Germinal center (tissue), 1 donor: ENCODE results near the gene COX8C.

Source experiments
- DNase-seq: peaks from one replicate; pipeline ENCODE4 v3.0.0; 2012; ENCODE audit warnings: mixed read lengths, low spot score

COX8C gene, protein sequence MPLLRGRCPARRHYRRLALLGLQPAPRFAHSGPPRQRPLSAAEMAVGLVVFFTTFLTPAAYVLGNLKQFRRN

DNA sequence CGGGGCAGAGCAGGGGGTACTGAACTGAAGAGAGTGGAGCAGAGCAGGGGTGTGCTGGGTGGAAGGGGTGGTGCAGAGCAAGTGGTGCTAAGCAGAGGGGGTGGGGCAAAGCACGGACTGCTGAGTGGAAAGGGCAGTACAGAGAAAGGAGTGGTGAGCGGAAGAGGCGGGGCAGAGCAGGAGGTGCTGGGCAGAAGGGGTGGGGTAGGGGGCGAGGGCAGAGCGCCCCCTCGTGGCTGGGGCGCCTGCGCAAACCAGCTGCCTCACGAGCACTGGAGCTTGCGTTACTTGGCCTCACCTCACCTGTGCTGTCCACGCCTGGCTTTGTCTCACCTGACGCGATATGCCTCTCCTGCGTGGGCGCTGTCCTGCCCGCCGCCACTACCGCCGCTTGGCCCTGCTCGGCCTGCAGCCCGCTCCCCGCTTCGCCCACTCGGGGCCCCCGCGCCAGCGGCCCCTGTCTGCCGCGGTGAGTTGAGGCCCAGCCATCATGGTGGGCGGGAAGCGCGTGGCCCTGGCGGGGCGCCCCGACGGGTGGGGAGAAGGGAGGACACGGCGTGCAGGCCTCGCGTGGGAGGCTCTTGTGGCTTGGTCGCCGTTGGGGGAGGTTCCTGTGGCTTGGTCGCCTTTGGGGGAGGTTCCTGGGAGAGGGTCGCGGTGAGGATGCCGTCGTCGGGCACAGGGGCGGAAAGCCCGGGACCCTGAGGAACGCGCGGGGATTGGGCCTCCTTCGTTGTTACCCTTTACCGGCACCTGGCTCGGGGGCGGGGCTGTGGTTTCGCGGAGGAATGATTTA is at the start of gene COX8C:
Gene COX8C, plus strand, starts transcription at position 257 of the 796 bp plus-strand sequence. Its CDS starts 87 bp downstream, at position 344.
- DNase-seq = no peak

DNA sequence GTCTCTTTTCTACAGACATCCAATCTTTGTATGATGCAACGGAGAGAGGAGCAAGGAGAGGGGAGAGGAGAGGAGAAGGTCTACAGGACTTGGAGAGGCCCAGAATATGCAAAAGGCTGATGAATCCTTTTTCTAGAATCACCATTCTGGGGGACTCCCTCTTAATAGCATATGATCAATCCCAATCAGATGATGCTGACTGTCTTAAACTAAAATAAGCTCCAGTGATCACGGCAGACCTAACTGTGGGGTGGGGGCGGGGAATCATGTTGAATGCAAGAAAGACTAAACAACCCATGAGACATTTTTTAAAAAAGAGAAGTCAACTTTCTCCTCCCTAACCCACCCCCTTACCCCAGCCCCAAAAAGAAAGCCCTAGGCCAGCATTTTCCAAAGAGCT is 47.6 kb upstream of the COX8C start:
- DNase-seq = no peak

DNA sequence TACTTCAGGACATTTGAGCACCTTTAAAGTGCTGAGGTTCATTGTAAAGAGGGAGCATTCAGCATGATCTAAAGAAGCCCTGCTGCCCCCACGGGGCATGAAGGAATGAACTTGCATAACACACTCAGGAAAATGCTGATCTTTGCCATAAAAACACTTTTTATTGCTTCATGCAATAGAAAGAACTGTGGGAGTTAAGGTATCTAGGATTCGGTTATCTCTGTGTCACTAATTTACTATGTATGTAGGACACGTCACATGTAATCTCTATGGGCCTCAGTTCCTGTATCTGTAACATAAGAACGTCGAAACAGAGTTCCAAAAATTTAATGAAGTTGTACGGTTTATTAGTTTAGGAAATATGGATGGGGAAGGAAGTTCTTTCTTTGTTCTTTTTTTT is 47.1 kb upstream of the COX8C start:
- no peak for DNase-seq

DNA sequence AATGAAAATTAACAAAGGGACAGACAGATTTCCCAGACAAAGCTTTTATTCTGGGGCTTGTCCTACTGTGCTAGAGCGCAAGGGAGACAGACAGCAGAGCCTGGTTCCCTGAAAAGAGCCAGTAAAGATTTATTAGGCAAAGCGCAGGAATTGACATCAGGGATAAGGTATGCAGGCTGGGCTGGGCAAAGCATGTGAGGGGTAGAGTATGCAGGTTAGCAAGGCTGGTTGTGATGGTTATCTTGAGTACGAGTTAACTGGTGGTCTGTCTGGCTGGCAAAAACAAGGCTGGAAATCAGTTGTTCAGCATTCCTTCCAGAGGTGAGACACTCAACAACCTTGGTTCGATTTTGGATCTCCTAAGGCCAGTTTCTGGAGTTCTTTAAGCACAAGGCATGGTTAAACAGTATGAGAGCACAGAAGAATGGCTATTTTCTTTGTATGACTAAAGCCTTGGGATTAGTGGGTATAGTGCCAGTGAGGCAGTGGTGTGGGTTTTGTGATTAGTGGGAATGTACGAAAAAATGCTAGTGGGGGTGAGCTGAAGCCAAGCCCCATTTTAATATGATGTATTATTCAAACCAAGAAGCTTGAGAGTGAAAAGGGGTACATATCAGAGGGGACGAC is 45.0 kb upstream of the COX8C start:
- no peak for DNase-seq

DNA sequence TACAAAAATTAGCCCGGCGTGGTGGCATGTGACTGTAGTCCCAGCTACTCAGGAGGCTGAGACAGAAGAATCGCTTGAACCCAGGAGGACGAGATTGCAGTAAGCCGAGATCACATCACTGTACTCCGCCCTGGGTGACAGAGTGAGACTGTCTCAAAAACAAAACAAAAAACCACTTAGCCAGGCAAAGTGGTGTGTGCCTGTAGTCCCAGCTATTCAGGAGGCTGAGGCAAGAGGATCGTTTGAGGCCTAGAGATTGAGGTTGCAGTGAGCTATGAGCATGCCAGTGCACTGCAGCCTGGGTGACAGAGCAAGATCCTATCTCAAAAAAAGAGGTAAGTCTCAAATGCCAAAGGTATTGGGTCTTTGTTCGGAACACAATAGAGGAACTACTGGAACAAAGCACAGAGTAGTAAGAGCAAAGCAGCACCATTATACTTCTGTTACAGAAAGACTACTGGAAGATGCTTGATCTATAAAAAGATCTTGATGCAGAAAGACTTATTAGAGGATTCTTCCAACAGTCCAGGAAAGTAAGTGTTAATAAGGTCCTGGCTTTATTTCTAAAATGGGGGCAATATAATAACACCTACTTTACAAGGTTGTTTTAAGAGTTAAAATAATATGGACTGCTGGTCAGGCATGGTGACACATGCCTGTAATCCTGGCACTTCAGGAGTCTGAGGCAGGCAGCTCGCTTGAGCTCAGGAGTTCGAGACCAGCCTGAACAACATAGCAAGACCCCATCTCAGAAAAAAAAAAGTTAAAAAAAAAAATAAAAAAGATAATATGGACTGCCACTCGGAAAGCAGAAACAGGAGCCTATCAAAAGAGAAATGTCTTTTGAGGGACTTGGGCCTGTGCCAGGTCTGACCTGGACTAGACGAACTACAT is 44.0 kb upstream of the COX8C start:
- no peak for DNase-seq

DNA sequence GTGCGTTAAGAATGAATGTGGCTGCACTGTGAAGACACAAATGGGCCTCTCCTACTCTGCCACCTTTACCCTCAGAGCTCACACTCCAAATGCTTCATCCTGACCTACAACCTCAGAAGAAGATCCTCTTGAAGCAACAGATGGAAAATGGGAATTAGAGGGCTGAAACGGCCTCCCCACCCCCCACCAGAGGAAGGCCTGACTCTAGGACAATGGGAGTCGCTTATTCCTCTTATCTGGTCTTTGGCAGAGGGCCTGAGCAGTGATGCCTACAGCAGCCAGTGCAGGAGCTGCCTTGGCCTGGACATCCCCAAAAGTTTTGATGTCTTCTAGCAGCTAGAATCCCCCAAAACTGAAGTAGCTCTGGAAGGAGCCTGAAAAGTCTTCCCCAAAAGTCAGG is 43.3 kb upstream of the COX8C start:
- no peak for DNase-seq

DNA sequence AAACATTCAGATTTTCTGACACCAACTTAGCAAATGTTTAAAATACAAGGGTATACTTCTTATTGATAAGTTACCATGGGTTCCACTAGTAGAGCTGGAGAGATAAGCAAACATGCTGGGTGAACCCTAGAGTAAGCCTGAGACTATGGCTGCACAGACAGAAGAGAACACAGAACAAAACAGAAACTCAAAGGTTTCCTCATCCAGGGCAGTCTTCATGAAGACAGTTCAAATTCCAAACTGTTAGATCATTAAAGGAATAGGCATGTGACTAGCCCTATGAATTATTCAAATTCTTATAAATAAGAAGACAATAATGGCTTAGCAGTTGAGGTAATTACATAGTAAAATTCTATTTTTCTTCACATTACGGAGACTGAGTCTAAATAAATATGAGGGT is 42.2 kb upstream of the COX8C start:
- DNase-seq = no peak

DNA sequence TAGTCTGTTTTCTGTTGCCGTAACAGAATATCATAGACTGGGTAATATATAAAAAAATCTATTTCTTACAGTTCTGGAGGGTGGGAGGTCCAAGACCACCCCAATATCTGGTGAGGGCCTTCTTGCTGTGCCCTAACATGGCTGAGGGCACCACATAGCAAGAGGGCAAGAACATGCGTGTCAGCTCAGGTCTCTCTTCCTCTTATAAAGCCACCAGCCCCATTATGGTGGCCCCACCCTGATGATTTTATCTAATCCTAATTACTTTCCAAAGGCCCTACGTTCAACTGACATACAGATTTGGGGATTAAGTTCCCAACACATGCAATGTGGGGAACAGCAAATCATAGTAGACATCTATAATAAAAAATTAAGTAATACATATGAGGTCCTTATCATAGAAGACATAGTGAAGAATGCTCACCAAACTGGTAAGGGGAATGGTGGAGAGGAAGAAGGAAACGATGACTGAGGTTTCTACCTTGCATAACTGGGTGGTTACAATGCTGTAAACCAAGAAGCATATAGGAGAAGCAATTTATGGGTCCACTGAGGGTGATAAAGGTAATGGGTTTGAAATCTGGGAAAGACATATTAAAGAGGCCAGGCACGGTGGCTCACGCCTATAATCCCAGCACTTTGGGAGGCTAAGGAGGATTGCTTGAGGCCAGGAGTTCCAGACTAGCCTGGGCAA is 41.1 kb upstream of the COX8C start:
- DNase-seq = no peak

DNA sequence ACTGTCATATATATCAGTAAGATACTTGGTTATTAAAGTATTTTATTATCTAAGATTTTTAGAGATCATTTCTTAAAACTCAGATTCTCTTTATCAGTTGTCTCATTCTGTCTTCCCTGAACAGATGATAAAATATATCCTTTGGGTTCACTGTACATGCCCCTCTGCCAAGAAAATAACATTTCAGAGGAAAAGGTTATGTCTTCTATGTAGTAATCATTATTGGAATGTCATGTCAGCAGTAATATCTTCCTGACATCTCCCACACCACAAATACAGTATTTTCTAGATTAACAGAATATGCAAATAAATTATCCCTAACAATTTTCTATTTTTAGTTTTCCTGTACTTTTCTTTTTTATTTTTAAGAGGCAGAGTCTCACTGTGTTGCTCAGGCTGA is 40.2 kb upstream of the COX8C start:
- no peak for DNase-seq

DNA sequence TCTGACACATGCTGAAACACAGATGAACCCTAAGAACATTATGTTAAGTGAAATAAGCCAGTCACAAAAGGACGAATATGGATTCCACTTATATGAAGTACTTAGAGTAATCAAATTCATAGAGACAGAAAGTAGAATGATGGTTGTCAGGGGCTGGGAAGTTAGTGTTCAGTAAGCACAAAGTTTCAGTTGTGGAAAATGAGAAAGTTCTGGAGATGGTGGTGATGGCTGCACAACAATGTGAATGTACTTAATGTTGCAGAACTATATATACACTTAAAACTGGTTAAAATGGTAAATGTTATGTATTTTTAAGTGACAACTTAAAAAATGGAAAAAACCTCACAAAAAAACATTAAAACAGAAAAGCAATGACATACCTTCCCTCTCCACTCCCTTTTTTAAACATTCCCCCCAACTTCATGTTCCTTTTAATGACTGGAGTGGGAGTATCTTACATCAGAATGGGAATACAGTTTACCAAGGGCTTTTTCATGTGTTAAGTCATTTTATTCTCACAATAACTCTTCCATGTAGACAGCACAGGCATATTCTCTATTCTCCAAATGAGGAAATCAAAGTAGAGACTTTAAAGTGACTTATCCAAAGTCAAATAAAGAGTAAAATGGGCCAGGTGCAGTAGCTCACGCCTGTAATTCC is 38.2 kb upstream of the COX8C start:
- no peak for DNase-seq

DNA sequence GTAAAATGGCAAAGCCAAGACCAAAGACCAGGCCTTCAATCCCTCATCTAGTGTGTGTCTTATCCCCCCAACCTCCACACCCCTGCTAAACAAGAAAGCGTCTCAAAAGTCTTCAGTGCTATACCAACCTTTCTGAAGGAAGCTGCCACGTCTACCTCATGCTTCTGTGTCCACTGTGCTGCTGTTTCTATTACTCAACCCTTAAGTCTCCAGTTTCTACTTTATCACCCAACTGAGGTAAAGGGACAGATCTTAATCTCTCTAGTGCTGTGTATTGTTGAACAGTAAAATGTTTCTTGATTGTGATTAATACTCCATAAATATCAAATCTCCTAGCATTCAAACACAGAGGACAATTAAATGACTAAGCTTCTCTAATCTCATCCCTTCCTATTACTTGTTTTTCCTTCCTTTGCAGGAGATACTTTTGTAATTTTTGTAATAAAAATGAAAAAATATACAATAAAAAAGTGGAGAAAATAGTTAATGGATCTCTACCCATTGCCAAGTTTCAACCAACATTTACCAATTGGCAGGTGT is 37.5 kb upstream of the COX8C start:
- DNase-seq = no peak

DNA sequence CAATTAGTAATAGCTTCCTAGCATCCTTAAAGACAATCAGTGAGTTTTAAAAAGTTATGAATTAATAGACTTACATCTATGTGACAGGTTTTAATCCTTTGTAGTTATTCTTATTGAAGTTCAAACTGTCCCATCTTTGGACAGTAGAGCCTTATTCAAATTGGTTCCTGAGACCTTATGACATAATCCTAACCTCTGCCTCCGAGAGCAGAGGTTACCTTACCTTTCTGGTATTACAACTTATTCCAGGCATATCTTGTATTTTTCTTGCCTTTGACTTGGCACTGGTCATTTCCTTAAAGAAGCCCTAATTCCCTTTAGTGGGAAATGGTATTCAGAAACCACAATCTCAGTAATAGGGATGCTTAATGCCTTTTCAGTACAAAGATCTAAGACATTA is 35.9 kb upstream of the COX8C start:
- no peak for DNase-seq

DNA sequence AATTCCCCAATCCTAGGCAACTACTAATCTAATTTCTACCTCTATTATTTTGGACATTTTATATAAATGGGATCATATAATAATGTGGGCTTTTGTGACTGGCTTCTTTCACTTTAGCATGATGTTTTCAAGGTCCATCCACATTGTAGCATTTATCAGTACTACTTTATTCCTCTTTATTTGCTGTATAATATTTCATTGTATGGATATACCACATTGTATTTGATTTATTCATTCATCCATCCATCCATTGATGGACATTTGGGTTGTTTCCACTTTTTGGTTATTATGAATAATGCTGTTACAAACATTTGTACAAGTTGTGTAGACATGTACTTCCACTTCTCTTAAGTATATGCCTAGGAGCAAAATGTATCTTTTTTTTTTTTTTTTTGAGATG is 31.4 kb upstream of the COX8C start:
- DNase-seq = no peak

DNA sequence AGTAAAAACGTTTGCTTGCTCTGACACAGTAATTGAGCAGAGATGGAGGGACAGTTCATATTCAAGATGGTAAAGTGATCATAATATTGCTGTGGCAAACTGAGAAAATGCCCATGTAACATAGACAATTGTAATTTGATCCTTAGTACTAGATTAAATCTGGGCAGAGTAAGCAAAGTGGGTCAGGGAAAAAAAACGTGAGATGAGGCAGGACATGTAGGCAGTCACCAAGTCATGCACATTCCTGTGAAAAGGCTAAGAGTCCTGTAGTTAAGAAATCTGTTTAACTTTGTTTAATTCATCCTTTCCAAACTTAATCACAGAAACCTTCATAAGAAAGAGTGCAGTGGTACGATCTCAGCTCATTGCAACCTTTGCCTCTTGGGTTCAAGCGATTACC is 30.3 kb upstream of the COX8C start:
- DNase-seq = no peak

DNA sequence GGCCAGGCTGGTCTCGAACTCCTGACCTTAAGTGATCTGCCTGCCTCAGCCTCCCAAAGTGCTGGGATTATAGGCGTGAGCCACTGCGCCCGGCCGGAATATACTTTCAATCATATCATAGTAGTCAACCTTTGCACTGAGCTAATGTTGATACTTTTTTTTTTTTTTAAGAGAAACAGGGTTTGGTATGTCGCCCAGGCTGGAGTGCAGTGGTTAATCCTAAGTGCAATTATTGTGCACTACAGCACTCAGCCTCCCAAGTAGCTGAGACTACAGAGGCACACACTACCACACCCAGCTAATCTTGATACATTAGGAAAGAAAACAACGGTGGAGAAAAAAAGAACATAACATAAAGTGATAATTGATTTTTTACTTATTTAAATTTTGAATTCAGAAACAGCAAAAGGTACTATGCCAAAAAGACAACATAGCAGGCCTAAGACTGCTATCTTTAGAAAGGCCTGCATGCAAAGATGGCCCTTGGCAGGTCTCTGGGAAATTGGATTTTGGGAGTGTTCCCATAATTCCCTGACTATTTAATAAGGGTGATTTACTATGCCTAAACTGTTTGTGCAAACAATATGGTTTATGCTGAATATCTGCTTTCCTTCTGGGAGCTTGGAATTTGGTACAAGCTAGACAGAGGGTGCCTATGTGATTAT is 29.6 kb upstream of the COX8C start:
- no peak for DNase-seq

DNA sequence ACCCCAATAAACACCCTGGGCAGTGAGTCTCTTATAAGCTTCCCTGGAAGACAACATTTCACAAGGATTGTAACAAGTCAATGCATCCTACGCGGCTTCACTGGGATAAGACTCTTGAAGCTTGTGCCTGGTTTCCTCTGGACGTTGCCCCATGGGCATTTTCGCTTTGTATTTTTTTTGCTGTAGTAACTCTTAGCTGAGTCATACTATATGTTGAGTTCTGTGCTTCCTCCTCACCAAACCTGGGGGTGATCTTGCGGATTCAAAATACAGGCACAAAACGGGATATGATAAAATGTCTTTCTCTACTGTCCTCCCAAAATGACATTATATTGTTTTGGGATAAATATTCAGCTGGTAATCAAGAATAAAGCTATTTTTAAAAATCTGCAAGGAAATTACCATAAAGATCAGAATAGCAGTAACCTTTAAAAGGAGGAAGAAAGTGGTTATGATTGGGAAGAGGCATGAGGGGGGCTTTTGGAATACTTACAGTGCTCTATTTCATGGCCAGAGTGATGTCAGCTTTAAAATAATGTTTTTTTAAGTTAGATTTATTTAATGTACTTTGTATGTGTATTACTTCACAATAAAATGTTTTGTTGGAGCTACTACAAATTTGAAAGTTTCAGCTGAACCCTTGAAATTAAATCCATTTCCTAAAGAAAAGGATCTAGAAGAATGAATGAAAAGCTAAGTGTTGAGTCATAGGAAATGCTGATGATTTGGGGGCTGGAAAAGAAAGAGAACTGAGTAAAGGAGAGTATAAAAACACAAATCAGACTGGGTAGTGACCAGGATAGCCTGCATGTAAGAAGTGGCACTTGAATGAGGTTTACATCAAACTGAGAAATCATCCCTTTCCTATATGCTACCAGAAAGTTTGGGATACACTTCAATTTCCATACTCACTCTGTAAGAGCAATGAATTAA is 28.8 kb upstream of the COX8C start:
- no peak for DNase-seq

DNA sequence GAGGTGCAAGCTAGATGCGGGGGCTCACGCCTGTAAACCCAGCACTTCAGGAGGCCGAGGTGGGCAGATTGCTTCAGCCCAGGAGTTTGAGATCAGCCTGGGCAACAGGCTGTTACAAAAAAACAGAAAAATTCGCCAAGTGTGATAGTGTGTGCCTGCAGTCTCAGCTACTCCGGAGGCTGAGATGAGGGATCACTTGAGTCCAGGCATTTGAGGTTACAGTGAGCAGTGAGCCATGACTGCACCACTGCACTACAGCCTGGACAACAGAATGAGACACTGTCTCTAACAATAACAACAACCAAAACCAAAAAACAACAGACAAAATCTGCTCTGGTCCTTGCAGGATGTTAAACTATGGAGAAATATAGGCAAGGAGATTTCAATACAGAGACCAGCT is 28.1 kb upstream of the COX8C start:
- no peak for DNase-seq

DNA sequence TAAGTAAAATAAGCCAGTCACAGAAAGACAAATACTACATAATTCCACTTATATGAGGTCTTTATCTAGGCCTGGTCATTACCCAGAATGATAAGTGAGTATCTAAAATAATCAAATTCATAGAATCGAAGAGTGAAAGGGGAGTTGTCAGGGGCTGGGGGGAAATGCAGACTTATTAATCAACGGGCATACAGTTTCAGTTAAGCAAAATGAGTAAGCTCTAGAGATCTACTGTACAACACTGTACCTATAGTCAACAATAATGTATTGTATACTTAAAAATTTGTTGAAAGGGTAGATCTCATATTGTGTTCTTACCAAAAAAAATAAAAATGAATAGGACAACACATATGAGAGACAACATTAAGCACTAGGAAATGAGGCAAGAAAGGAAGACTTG is 27.5 kb upstream of the COX8C start:
- no peak for DNase-seq

DNA sequence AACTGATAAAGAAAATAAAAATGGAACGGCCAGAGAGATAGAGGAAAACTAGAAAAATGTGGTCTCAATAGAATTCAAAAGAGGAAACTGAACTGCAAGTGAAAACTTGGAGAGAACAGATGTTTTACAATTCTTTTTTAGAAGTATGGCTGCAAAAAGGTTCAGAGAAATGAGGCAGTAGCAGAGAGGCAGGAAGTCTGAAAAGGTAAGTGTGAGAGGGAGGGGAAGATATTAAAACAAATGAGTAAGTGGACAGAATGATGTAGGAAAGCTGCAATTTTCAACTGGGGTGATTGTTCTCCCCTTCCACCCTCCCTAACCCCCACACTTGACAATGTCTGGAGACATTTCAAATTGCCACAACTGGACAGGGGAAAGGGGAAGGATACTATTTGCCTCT is 27.0 kb upstream of the COX8C start:
- no peak for DNase-seq

DNA sequence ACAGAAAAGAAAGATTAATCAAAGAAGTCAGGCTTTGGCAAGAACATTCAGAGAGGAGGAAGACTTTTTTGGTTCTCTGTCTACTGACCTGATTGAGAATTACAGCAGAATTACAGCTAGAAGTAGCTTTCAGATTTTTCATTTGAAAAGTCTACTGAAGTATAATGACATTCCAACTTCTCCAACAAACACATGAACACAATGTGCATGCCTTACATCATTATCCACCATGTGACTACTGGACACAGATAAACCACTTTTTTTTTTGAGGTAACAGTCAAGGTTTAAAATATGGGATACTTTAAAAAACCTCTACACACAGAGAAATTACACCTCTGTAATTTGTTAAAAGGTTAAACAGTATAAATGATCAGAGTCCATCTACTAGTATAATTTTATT is 26.5 kb upstream of the COX8C start:
- no peak for DNase-seq
